IPS-15b (cell line): Measurements from ENCODE around the gene RHEB.

Experiments used
- H3K27me3 ChIP-seq: one replicate; pipeline ENCODE4 v1.6.1; 2013; ENCODE audit warnings: low read length; ENCODE audit not compliant: control insufficient read depth, insufficient read depth
- H3K36me3 ChIP-seq: one replicate; pipeline ENCODE4 v1.6.1; 2013; ENCODE audit warnings: low read length; ENCODE audit not compliant: control insufficient read depth, insufficient read depth
- H3K4me1 ChIP-seq: one replicate; pipeline ENCODE4 v1.6.1; 2013; ENCODE audit warnings: mild to moderate bottlenecking, low read length; ENCODE audit not compliant: control insufficient read depth, insufficient read depth
- H3K4me3 ChIP-seq: one replicate; pipeline ENCODE4 v1.5.1; 2013; ENCODE audit warnings: low read depth, low read length
- H3K9ac ChIP-seq: one replicate; pipeline ENCODE4 v1.6.1; 2013; ENCODE audit warnings: low read depth, mild to moderate bottlenecking, low read length
- H3K9me3 ChIP-seq: one replicate; pipeline ENCODE4 v1.6.1; 2013; ENCODE audit warnings: mild to moderate bottlenecking, low read length; ENCODE audit not compliant: control insufficient read depth, insufficient read depth

The RHEB gene

GRCh38 chr7:151495360-151495759, 24.3 kb downstream of the RHEB start:
- Histone ChIP-seq H3K4me3 (no peak overlapping the region), H3K9me3 (no peaks in the 10 kb centered on the region), H3K9ac (no peak overlapping the region), H3K4me1 (peaks cover 31% of the 10 kb centered on the region), H3K27me3 (no peaks in the 10 kb centered on the region), H3K36me3 (peaks cover 3% of the 10 kb centered on the region)

- H3K36me3 ChIP-seq = peaks cover 3% of the 10 kb centered on the region
- no peak overlapping the region for H3K9ac ChIP-seq
- no peaks in the 10 kb centered on the region for H3K27me3 ChIP-seq
- H3K4me3 ChIP-seq = peak overlapping the region; percentile 28
- peaks cover 31% of the 10 kb centered on the region for H3K4me1 ChIP-seq
- no peaks in the 10 kb centered on the region for H3K9me3 ChIP-seq
These were observed 25.1 kb downstream of the RHEB start for GRCh38 chr7:151494298-151495284.

- peaks cover 28% of the 10 kb centered on the region for H3K4me1 ChIP-seq
- H3K27me3 ChIP-seq = no peaks in the 10 kb centered on the region
- H3K9me3 ChIP-seq = no peaks in the 10 kb centered on the region
- no peak overlapping the region for H3K9ac ChIP-seq
- peaks cover 3% of the 10 kb centered on the region for H3K36me3 ChIP-seq
- H3K4me3 ChIP-seq = no peak overlapping the region
These were observed 26.6 kb downstream of the RHEB start for GRCh38 chr7:151493083-151493482.

GRCh38 chr7:151491859-151492258, 27.8 kb downstream of the RHEB start:
- H3K36me3 ChIP-seq = no peaks in the 10 kb centered on the region
- H3K27me3 ChIP-seq = no peaks in the 10 kb centered on the region
- no peaks in the 10 kb centered on the region for H3K9me3 ChIP-seq
- H3K4me3 ChIP-seq = no peak overlapping the region
- H3K4me1 ChIP-seq = peaks cover 28% of the 10 kb centered on the region
- H3K9ac ChIP-seq = no peak overlapping the region

GRCh38 chr7:151490456-151491105, 29.1 kb downstream of the RHEB start:
- Histone ChIP-seq H3K4me3 (no peak overlapping the region), H3K9ac (no peak overlapping the region), H3K27me3 (no peaks in the 10 kb centered on the region), H3K9me3 (no peaks in the 10 kb centered on the region), H3K36me3 (no peaks in the 10 kb centered on the region), H3K4me1 (peaks cover 28% of the 10 kb centered on the region)

GRCh38 chr7:151489498-151489897, 30.2 kb downstream of the RHEB start:
- no peak overlapping the region for H3K9ac ChIP-seq
- no peaks in the 10 kb centered on the region for H3K9me3 ChIP-seq
- H3K4me3 ChIP-seq = no peak overlapping the region
- no peaks in the 10 kb centered on the region for H3K36me3 ChIP-seq
- H3K27me3 ChIP-seq = no peaks in the 10 kb centered on the region
- peaks cover 23% of the 10 kb centered on the region for H3K4me1 ChIP-seq

GRCh38 chr7:151488096-151488495, 31.6 kb downstream of the RHEB start:
- no peak overlapping the region for H3K4me3 ChIP-seq
- H3K36me3 ChIP-seq = no peaks in the 10 kb centered on the region
- H3K9me3 ChIP-seq = no peaks in the 10 kb centered on the region
- H3K27me3 ChIP-seq = no peaks in the 10 kb centered on the region
- no peak overlapping the region for H3K9ac ChIP-seq
- peaks cover 11% of the 10 kb centered on the region for H3K4me1 ChIP-seq

- no peaks in the 10 kb centered on the region for H3K36me3 ChIP-seq
These were observed 32.5 kb downstream of the RHEB start for GRCh38 chr7:151487228-151487627.

GRCh38 chr7:151486074-151486473, 33.6 kb downstream of the RHEB start:
- Histone ChIP-seq H3K4me3 (no peak overlapping the region), H3K27me3 (no peaks in the 10 kb centered on the region), H3K9me3 (no peaks in the 10 kb centered on the region), H3K4me1 (peaks cover 8% of the 10 kb centered on the region), H3K9ac (no peak overlapping the region), H3K36me3 (no peaks in the 10 kb centered on the region)

More at GRCh38 chr7:151487228-151487627, 32.5 kb downstream of the RHEB start:
- H3K4me1 ChIP-seq = peaks cover 11% of the 10 kb centered on the region
- no peak overlapping the region for H3K9ac ChIP-seq
- H3K4me3 ChIP-seq = no peak overlapping the region
- no peaks in the 10 kb centered on the region for H3K9me3 ChIP-seq
- no peaks in the 10 kb centered on the region for H3K27me3 ChIP-seq

GRCh38 chr7:151484971-151485707, 34.6 kb downstream of the RHEB start:
- no peaks in the 10 kb centered on the region for H3K9me3 ChIP-seq
- H3K36me3 ChIP-seq = no peaks in the 10 kb centered on the region
- no peaks in the 10 kb centered on the region for H3K27me3 ChIP-seq
- no peak overlapping the region for H3K4me3 ChIP-seq
- no peak overlapping the region for H3K9ac ChIP-seq
- peaks cover 3% of the 10 kb centered on the region for H3K4me1 ChIP-seq

GRCh38 chr7:151483711-151483983, 36.0 kb downstream of the RHEB start:
- H3K36me3 ChIP-seq = no peaks in the 10 kb centered on the region
- H3K9me3 ChIP-seq = no peaks in the 10 kb centered on the region

More at GRCh38 chr7:151483711-151483983, 36.0 kb downstream of the RHEB start:
- H3K9ac ChIP-seq = no peak overlapping the region
- H3K27me3 ChIP-seq = no peaks in the 10 kb centered on the region
- no peak overlapping the region for H3K4me3 ChIP-seq
- peaks cover 3% of the 10 kb centered on the region for H3K4me1 ChIP-seq
